RPMI8226 (cell line): ENCODE measurements around the gene CCL4L2.
"Not testable (repeated sequence)": the region's sequence is repeated elsewhere in the genome, so short reads cannot be mapped to it uniquely, and the experiment has no call there.

Source experiments
- DNase-seq: peaks from one replicate; pipeline ENCODE4 v3.0.0-alpha.2; 2015

Gene CCL4L2

GRCh38 chr17:36195434-36196130 is 15.3 kb upstream of the CCL4L2 start:
- DNase-seq: no peak

GRCh38 chr17:36196131-36196486 is 14.8 kb upstream of the CCL4L2 start:
- no peak for DNase-seq

- no peak for DNase-seq
Measured at GRCh38 chr17:36197387-36197703, 13.5 kb upstream of the CCL4L2 start.

DNA sequence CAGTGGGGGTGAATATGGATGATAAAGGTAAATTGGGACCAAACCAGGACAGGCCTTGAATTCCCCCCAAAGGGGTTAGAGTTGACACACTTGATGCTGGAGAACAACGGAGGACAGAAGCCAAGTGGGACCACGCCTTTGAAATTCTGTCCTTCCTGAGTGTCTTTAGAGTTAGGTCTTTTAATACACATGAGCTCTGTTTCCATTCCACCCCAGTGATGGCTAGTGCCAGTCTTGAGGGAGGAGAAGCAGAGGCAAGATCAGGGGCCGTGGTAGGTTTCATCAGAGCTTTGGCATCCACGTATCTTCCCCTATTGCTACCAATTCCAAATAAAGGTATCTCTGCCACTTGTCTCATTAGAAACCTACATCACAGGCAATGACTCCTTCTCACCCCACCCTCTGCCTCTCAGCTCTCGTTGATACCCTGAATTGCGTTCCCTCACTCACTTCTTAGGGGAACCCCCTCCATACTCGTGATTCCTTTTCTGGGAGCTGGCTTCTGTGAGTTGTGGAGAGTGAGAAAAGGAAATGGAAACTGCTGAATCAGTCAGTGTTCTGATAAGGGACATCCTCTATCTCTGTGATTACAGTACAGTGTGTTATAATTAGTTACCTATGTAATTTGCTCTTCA is 11.9 kb upstream of the CCL4L2 start:
- DNase-seq: no peak

- not testable (repeated sequence) for DNase-seq
Measured at GRCh38 chr17:36201102-36201501, 9.8 kb upstream of the CCL4L2 start.

DNA sequence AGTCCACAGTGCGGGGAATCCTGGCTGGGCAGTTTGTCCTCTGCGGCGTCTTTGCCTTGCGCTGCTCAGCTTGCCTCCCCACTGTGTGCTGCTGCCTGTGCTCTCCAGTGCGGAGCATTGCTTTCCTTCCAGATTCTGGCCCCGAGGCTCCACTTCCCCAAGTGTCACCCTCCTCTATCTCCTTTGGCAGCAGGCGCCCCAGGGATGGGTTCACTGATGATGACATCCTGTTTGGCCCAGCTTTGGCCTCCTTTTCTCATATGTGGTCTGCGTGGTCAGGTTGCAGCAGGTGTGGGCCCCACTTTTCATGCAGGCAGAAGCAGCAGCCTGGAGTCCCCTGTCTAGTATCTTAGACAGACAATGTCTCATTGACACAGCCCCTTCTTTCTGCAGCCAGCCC is 9.4 kb upstream of the CCL4L2 start:
- not testable (repeated sequence) for DNase-seq

GRCh38 chr17:36203335-36203734 is 7.5 kb upstream of the CCL4L2 start:
- no peak for DNase-seq

GRCh38 chr17:36204724-36205500 is 6.0 kb upstream of the CCL4L2 start:
- no peak for DNase-seq

- DNase-seq: no peak
Measured at GRCh38 chr17:36205637-36206485, 5.0 kb upstream of the CCL4L2 start.

- DNase-seq: not testable (repeated sequence)
Measured at GRCh38 chr17:36206486-36206821, 4.4 kb upstream of the CCL4L2 start.

GRCh38 chr17:36207383-36207782 is 3.5 kb upstream of the CCL4L2 start:
- not testable (repeated sequence) for DNase-seq

DNA sequence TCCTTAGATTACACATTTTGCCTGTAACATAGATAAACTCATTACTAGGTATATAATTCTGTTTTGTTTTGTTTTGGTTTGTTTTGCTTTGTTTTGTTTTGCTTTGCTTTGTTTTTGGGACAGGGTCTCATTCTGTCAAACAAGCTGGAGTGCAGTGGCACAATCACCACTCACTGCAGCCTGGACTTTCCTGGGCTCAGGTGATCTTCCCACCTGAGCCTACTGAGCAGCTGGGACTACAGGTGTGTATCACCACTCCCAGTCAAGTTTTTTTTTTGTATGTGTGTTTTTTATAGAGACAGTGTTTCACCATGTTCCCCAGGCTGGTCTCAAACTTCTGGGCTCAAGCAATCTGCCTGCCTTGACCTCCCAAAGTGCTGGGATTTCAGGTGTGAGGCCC is 1.3 kb upstream of the CCL4L2 start:
- no peak for DNase-seq

DNA sequence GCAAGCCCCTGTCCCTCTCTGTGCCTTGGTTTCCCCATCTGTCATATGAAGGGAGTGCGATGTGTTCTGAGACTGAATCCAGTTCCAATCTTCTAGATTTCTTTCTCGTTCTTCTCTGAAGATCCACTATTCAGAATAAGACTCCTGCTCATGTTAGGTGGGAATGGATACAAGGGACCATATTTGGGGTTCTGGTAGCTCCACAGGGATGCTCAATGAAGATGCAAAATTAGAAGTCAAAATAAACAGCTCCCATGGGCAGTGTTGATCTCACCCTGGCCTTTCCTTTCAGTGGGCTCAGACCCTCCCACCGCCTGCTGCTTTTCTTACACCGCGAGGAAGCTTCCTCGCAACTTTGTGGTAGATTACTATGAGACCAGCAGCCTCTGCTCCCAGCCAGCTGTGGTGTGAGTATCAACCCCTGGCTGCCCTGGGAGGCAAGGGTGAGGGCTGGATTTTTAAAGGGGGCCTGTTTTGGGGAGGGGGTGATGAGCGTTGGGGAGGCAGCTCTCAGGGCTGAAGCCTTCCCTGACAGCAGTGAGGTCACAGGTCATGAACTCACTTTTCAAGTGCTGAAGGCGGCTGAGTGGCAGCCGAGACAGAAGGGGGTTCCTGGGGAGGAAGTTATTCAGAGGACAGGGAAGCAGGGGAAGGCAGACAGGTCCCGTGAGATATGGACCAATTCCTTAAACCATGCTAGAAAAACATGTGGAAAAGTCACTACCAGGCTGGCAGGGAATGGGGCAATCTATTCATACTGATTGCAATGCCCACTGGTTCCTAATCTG is 815 bp downstream of the CCL4L2 start:
- not testable (repeated sequence) for DNase-seq

DNA sequence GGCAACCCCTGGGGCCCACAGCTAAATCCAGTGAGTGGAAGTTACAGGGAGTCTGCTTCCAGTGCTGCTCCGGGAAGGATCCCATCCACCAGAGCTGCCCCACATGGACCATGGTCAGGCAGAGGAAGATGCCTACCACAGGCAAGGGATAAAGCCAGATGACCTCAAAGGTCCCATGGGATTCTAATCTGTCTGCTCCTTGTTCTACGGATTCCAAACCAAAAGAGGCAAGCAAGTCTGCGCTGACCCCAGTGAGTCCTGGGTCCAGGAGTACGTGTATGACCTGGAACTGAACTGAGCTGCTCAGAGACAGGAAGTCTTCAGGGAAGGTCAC is 1.4 kb downstream of the CCL4L2 start:
- DNase-seq: no peak

DNA sequence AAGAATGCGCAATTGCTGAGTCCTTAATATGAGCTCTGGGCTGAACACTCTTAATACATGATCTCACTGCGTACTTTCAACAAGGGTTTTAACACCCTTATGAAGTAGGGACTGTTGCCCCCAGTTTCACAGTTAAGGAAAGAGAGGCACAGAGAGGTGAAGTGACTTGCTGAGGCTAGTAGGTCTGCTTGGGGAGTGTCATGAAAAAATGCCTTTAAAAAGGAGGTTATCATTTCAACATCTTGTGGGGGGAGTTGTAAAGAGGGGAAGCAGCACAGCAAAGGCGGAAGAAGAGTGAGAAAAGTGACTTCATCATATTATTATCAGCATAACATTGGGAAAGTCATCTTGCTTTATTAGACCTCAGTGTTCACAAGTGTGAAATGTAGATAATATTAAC is 2.1 kb downstream of the CCL4L2 start:
- no peak for DNase-seq

GRCh38 chr17:36213695-36214094 is 2.8 kb downstream of the CCL4L2 start:
- no peak for DNase-seq

DNA sequence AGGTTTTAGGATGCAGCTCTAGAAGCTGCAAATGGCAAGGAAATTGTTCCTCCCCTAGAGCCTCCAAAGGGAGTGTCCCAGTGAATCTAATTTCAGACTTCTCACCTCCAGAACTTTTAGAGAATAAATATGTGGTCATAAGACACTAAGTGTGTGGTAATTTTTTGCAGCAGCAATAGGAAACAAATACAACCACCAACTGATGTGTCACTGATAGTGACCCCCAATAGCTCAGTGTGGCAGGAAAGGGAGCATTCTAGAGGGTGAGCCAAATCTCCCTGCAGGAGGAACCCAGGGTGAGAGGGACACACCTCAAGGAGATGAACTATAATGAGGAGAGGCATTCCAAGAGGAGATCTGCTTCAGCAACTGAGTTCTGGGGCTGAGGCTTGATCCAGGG is 4.1 kb downstream of the CCL4L2 start:
- DNase-seq: no peak

GRCh38 chr17:36215406-36216308 is 4.8 kb downstream of the CCL4L2 start:
- DNase-seq: not testable (repeated sequence)

GRCh38 chr17:36219556-36219955 is 8.7 kb downstream of the CCL4L2 start:
- not testable (repeated sequence) for DNase-seq

DNA sequence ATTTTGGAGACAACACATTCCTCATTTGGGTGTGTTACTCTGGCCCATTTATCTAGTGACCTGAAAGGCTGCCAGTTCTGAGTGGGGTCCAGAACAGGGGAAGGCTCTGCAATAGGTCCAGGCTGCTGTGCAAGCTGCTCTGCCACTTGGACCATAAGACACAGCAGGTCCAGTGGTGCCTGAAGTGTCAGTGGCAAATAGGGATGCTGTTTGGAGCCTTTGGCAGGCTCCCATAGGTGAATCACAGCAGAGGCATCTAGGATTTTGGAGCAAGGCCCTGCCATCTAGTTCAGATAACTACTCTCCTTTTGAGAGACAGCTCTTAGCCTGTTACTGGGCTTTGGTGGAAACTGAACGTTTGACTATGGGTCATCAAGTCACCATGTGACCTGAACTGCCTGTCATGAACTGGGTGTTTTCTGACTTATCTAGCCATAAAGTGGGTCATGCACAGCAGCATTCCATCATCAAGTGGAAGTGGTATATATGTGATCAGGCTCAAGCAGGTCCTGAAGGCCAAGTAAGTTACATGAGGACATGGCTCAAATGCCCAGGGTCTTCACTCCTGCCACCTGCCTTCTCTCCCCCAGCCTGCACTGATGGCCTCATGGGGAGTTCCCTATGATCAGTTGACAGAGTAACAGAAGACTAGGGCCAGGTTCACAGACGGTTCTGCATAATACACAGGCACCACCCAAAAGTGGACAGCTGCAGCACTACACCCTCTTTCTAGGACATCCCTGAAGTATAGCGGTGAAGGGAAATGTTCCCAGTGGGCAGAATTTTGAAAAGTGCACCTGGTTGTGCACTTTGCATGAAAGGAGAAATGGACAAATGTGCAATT is 10.1 kb downstream of the CCL4L2 start:
- DNase-seq: not testable (repeated sequence)
